Inferior parietal cortex (tissue), 1 donor: ENCODE data around the gene RPL29.

ENCODE experiments used
- DNase-seq: peaks from one replicate; pipeline ENCODE4 v3.0.0-alpha.2; 2016; ENCODE audit errors: extremely low spot score

Gene RPL29

DNA sequence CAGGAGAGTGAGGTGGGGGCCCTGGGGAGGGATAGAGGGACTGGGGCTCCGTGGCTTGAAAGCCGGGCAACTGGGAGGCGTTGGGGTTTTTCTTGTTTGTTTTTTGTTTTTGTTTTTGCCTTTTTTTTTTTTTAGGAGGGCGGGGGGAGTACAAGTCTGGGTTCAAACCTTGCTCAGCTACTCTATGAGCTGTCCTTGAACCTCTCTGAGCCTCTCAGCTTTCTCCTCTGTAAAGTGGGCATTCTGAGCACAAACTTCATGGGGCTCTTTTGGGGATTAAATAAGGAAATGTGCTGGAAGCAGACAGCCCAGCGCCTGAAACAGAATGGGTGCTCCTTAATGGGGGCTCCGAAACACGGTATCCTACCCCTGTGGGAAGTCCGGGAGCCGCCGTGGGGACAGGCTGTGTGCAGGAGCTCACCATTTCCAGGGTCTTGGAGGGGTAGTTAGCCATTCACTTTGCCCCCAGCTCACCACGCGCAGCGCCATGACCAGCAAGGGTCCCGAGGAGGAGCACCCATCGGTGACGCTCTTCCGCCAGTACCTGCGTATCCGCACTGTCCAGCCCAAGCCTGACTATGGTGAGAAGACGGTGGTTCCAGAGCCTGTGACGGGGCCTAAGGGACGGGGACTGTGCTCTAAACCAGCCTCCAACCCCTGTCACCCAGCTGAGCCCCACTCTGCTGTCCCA lies 12.0 kb downstream of the RPL29 start:
- no peak for DNase-seq

DNA sequence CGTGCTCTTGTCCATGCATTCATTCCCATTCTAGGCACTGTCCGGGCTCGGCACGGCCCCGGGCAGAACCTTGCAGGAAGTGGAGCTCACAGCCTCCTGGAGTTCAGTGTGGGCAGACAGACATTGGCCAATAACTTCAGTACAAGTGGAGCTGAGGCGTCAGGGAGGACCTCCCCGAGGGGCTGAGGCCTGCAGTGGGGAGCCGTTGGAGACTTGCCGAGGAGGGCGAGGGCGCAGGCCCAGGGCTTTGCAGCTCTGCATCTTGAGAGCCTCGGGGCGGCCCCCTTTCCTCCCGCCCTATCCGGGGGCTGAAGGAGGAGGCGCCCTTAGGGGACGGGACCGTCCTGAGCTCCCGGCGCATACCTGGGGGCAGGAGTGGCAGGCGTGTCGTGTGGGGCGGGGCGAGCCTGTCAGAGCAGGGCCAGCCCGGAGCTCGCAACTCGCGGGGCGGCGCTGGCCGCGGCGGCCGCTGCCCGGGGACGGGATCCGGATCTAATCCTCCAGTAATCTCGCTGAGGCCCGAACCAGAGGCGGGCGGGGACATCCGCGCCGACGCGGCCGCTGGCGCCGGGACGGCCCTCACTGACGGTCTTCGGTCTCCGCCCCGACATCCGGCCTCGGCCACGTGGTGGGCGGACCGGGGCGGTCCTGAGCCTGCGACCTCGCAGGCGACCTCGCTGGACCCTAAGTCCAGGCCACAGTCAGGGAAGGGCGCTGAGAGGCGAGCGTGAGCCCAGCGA lies 12.7 kb downstream of the RPL29 start, which contains the start of gene ACY1:
ACY1 (plus strand) TSS at position 698 of the 740 bp plus-strand sequence. CDS start 530 bp downstream, outside the sequence.
- peak; percentile 70 for DNase-seq

DNA sequence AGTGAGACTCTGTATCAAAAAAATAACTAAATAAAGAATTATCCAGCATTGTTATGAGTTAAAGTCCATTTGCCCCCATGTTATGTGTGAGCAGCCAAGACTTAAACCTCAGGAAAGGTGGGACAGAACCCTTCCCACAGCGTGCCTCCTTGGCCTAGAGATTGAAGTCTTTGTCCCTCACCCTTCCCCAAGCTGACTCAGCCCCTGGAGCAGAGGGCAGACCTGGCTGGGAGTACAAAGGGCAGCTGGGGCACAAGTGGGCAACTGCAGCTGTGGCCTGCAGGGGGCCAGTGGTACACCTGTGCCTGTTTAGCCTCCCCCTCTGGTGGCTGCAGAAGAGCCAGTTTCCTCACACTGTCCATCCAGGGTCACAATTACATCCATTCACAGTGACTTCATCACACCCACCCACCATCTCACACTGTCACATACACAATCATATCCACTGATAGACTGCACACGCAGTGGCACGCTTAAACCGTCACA lies 13.3 kb downstream of the RPL29 start:
- DNase-seq, result no peak

DNA sequence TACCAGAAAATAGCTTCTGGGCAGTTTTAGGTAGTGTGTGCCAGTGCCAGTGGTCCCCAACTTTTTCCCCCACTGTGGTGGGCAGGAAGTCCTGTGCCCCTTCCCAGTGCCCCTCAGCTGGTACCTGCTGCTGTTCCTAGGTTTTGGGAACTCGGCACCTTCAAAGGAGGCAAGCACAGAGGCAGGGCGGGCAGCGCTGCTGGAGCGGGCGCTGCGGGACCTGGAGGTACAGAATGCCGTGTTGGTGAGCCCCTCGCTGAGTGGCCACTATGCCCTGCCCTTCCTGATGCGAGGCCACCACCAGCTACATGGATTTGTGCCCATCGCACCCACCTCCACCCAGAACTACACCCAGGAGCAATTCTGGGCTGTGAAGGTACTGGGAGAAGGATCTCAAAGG lies 15.4 kb downstream of the RPL29 start:
- no peak for DNase-seq

DNA sequence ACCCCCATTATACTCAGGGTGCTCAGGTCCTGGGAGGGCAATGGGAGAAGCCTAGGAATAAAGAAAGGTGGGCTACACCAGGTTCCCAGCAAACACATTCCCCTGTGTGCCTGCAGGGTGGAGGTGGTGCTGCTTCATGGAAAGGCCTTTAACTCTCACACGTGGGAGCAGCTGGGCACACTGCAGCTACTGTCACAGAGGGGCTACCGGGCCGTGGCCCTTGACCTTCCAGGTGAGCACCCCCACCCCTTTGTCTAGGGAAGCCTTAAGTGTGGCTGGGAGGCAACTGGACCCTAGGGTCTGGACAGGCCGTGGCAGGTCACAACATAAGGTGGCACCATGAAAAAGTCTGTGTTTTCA lies 17.6 kb downstream of the RPL29 start:
- no peak for DNase-seq

DNA sequence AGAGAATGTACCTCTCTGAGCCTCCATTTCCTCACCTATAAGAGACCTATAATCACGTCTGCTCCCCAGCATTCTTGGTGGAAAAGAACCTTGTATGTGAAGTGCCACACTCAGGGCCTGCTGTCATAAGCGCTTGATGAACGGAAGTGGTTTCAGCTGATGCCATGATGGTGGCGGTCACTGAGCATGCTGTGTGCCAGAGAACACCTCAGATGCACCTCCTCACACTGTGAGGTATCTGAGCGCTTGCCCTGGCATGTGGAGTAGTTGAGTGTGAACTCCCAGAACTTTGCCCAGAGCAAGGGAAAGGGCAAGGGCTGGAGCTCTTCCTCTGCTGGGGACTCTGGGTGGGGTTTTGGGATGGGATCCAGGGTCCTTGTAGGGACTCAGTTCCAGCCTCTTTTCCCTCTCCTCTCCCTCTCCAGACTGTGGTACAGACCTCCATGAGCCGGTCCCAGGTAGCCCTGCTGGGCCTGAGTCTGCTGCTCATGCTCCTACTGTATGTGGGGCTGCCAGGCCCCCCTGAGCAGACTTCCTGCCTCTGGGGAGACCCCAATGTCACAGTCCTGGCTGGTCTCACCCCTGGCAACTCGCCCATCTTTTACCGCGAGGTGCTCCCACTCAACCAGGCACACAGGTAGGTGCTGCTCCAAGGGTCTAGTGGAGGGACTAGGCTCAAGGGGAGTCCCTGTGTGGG lies 18.1 kb downstream of the RPL29 start:
- no peak for DNase-seq

DNA sequence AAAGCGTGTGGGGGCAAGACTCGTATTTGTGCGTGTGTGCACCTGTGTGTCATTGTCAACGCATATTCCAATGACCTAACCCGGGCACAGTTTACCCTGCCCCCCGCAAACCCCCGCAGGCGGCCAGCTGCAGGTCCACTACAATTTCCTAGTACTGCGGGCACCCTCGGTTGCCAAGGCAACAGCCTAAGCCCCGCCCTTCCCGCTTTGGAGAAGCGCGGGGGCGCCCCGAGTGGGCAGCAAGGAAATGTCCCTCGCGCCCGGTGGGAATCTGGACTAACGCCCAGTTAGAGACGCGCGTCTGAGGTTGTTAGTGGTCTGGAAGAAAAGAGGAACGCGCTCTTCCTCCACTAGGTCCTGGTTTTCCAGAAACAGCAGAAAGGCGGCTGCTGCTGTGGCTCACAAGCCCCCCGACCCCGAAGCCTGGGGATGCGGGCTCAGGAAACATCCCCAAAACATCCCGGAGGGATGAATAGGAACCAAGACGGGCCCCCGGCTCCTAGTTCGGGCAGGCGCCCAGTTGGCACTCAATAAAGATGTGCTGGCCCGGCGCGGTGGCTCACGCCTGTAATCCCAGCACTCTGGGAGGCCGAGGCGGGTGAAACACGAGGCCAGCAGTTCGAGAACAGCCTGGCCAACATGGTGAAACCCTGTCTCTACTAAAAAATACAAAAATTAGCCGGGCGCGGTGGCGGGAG lies 19.7 kb downstream of the RPL29 start:
- DNase-seq, result peak; percentile 82

DNA sequence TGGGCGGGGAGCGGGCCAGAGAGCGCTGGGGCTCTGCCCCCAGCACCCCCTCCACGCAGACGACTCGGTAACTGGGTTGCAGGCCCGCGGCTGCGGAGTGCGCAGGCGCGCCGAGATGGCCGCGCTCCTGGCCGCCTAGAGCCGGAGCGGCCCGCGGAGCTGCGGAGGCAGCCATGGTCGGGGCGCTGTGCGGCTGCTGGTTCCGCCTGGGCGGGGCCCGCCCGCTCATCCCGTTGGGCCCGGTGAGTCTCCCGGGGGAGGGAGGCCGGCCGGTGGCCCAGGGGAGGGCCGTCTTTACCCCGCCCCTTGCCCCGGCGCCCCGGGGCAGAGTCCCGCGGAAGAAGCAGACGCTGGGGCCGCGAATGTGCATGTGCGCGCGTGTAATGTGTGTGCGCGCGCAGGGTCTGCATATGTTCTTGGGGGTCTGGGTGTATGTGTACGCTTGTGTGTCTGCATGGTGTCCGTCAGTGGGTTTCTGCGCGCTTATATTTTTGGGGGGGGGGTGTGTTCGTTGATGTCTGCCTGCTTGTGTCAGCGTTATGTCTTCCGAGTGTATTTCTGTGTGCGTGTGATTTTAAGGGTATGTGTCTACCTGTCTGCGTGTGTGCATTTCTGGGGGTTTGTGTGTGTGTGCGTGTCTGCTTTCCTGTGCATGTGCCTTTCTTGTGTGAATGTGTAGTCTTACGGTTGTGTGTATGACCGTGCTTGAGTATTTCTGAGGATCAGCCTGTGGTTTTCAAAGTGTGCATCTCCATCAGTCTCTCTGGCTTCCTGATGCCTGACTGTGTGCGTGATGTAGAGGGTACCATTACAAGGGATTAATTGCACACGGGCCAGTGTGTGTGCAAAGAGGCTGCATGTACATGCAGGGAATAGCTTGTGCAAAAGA lies 20.5 kb downstream of the RPL29 start, which contains the start of gene ABHD14A:
ABHD14A (plus strand) TSS at position 102 of the 889 bp plus-strand sequence; CDS start at position 174, 72 bp downstream.
- peak; percentile 74 for DNase-seq

DNA sequence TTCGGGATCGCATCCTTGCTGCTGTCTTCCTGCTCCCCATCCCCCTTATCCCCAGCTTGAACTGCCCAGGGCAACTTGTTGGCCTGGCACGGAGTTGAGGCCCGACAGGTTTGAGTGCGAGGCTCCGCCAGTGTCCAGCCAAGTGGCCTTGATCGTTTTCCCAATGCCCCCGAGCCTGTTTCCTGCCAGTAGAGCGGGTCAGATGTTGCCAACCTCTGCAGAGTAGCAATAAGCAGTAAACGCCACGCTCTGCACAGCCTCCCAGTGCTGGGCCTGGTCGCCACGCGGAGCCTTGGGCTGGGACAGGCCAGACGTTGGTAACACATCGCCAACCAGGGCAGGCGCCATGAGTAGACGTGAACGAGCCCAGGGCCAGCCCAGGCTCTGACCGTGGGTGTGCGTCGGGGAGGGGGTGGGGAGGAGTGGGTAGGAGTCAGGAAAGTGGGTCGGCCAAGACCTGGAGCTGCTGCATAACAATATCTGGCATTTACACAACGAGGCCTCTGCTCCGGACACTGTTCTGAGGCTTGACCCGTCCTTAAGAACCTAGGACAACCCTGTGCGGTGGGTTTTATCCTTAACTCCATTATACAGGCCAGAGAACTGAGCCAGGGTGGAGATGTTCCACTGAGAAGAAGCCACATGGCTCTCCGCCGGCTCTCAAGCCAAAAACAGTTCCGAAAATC lies 21.3 kb downstream of the RPL29 start:
- DNase-seq, result no peak

DNA sequence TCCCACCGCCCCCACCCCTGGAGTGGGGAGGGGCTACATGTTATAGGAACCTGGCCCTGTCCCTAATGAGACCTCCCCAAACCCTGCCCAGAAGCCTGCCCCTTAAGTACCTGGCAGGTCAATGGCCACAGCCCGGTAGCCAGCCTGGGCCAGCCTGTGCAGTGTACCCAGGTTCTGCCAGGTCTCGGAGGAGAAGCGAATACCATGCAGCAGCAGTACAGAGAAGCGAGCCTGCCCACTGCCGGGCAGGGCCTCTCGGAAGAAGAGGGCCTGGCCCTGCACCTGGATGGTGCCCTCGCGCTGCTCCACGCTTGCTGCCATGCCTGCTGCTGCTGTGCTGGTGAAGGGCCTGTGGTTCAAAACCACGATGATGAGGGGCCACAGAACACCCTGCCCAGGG lies 24.3 kb downstream of the RPL29 start:
- DNase-seq, result no peak

DNA sequence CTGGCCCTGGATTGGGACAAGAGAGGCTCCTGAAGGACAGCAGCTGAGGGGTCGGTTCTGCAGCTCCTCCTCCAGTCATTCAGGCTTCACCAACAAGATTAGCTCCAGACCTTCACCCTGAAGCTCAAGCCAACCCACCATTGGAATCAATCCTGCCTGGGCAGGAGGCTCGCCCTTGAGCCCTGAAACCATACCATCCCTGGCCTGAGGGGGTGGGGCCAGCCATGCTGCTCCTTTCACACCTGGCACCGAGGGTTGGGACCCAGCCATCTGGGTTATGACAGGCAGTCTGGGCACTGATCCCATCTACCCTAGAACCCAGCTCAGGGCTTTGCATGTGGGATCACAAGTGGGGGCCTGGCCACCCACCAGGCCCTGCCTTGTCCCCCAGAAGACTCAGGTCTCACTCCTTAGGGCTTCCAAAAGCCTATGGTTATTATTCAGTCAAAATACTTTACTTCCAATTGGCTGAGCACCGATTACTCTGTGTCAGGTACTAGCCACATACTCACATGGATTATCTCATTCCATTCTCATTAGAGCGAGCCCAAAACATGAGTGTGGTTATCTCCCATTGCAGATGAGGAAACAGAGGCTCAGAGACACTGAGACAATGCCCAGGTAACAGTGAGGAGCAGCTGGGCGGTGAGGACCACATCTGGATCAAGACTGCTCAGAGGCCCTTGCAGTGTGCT lies 24.9 kb downstream of the RPL29 start:
- DNase-seq, result no peak

DNA sequence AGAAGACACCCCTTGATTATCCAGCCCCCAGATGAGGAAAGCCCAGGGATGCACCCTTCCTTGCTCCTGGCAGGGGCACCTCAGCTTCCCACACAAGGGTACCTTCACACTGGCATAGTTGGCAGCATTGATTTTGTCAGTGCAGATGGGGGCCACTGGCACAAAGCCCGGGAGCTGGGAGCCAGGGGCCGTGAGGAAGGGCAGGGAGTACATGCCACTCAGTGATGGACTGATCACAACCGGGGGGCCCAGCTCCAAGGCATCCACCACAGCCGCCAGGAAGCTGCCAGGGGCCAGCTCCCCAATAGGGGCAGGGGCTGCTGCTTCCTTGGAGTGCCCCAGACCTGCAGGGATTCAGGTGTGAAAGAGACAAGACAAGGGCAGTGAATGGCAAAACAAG lies 25.9 kb downstream of the RPL29 start:
- no peak for DNase-seq

DNA sequence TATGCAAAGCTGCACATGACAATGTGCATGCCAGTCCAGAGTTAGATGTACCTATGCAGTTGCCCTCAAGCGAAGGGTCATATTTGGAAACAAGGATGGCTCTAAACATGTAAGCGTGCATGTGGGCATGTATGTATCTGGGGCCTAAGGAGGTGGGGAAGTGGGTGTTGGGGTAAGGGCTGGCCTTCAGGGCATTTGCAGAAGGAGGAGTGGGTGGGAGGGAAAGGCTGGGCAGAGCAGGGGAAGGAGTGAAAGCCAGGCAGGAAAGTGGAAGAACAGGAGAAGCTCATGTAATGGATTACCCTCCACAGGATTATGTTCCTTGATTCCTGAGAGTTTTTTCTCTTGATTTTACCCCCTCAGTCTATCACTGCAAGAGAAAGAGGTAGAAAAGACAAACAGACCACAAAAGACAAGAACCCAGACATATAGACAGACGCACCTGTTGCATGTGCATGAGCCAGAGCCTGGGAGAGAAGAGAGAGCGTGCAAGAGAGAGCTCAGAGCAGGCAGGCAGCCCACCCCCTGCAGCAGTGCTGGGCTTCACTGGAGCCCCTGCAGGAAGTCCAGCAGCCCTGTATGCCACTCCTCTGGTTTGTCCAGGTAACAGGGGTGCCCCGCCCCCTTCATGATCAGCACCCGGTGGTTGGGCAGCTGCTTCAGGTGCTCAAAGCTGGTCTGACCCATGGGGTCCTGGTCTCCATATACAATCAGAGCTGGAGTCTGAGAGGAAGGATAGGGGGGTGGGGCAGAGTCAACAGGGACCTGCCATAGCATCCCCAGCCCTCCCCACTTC lies 26.6 kb downstream of the RPL29 start:
- DNase-seq, result no peak

DNA sequence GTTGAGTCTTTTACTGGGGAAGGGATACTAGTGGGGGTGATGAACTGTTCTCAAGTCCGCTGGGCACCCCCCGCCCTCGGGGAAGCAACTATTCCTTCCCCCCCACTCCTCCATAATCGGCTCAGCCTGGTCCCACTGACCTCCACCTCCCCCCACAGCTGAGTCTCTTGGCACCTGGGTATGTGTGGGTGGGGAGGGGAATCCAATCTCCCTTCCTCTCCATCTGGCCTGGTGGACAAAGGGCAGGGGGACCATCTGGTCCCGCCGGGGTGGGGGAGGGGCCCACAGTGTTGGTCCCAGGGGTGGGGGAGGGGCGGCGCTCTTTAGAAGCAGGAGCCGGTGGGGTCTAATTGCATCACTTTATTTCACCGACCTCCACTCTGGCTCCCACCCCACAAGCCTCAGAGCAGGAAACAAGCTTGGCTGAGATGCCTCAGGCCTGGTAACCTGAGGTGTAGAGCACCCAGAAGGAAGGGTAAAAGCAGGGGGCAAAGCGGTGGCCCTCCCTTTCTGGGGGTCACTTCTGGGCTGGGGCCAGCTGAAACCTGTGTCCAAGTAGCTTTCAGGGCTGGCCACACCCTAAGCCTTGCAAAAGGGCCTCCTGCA lies 27.4 kb downstream of the RPL29 start:
- DNase-seq, result no peak

DNA sequence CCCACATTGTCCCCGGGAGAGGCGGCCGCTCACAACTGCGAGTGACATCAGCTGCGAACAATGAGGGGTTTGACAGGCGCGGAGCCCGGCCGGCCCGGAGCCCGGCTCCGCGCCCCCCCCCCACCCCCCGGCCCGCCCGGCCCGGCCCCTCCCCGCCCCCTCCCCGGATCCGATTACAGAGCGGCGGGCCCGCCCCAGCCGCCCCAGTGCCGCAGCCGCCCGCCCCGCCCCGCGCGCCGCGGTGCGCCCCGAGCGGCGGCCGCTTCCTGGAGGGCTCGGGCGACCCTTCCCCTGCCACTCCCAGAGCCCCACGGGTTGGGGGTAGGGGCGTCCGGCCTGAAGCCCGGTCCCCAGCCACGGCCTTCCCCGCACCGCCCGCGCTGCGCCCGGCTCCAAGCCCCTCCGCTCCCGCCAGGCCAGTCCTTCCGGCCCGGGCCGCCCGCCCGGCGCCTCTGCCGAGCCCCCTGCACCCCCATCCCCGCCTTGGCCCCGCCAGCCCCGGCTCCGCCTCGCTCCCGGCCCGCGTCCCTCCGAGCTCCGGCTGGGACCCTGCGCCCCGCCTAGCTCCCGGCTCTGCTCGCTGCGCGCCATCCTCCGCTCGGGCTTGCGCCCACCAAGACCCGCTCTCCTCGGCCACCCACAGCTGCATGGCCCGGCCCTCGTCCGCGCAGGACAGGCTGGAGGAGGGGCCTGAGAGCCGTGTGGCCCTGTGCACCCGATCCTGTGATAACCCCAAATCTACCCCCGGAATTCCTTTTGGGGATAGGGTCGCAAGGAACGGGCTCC lies 28.1 kb downstream of the RPL29 start, which contains the start of gene PCBP4:
PCBP4 (minus strand) TSS at position 71 of the 786 bp plus-strand sequence. CDS start 6,214 bp downstream, outside the sequence.
- DNase-seq, result peak; percentile 67

DNA sequence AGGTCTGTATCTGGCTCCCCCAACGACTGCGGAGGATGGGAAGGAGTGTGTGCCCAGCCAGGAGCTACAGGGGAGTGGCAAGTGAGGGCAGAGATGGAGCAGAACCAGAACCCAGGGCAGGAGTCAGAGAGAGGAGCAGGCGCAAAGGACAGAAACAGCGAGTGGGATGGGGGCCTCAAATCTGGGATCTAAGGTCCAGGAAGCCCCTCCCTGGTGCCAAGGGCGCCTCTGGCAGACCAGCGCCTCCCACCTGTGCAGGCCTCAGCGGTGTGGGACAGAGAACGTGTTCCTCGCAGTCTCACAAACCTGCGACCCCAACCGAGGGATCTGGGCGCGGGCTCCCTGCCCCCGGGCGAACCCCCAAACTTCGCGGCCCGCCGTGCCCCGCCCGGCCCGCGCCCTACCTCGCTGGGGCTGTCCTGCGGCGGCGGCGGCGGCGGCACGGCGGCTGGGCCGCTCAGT lies 28.7 kb downstream of the RPL29 start:
- DNase-seq, result no peak

DNA sequence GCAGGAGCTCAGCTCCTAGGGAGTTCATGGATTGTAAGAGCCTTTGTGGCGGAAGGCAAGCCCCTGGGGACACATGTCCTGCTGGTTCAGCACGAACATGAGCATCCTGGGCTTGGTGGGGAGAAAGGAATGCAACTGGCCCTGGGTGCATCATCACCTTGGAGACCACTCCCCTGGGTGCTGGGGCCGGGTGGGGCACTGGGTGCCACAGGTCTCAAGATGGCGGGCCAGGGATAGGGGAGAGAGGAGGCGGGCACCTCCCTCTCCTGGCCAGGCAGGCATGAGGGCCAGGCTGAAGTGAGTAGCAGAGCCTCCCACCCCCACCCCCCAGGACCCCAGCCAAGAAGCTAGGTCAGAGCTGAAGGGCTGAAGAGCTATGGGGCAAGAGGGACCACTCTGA lies 29.2 kb downstream of the RPL29 start:
- no peak for DNase-seq
